BJ (cell line): ENCODE data around the gene RAD23A. TPM values are rescaled to one million over a fixed set of nuclear protein-coding genes. Genes with fewer than 3 reads are reported as not detected.
"Not testable (repeated sequence)": the region's sequence is repeated elsewhere in the genome, so short reads cannot be mapped to it uniquely, and the experiment has no call there.

Experiments used
- CTCF ChIA-PET: fragments of 350-600 bp; formaldehyde crosslinking; extraction: SDS; loops from one replicate; lab custom pipeline; 2021; ENCODE audit warnings: antibody characterized with exemption, inconsistent platforms; lab: Yijun Ruan, JAX
- POLR2A ChIA-PET: fragments of 300-600 bp; sonication (Branson Sonifier 250); formaldehyde crosslinking; extraction: SDS; loops from one replicate; lab custom pipeline; 2021; ENCODE audit warnings: antibody characterized with exemption; lab: Charles Lee
- DNase-seq: peaks from one replicate; pipeline ENCODE4 v3.0.0-alpha.2; 2011; ENCODE audit warnings: low read depth
- H3K27me3 ChIP-seq: 2 replicates; pipeline ENCODE4 v1.6.0; 2011; ENCODE audit warnings: low read length; ENCODE audit not compliant: control insufficient read depth, insufficient read depth
- H3K36me3 ChIP-seq: 2 replicates; pipeline ENCODE4 v1.5.1; 2011; ENCODE audit warnings: low read length; ENCODE audit not compliant: control insufficient read depth, insufficient read depth
- H3K4me3 ChIP-seq: 2 replicates; pipeline ENCODE4 v1.5.1; 2011; ENCODE audit warnings: low read depth, mild to moderate bottlenecking, control low read depth, low read length
- CTCF ChIP-seq: IDR thresholded peaks from 2 replicates; pipeline ENCODE4 v1.5.1; 2011; ENCODE audit warnings: low read depth, mild to moderate bottlenecking, control low read depth, inconsistent platforms, low read length, moderate library complexity; ENCODE audit not compliant: insufficient read depth
- polyA plus RNA-seq: library from polyadenylated mRNA; depleted of rRNA; stranded (reverse); fragments of >200 nt; gene quantifications from 2 replicates; pipeline ENCODE4 v1.2.3, GENCODE V29; 2011

Gene RAD23A
- polyA plus RNA-seq, 1 experiment: 75.1 TPM

GRCh38 chr19:12913011-12913561 lies 32.6 kb upstream of the RAD23A start:
- Histone ChIP-seq H3K36me3 (no peaks in the 10 kb centered on the region), H3K4me3 (no peak overlapping the region), H3K27me3 (no peaks in the 10 kb centered on the region)
- CTCF ChIA-PET: interaction anchor here (0.9 to 1.3 kb wide), 3 partner anchors 52 to 154 kb away, joined by 3 to 5 read pairs (median 3); no protein-coding TSS in a partner anchor
- POLR2A ChIA-PET: interaction anchor here (0.6 kb wide), 1 partner anchor 15 kb away, joined by 3 read pairs; no protein-coding TSS in a partner anchor
- no peak for TF ChIP-seq CTCF
- no peak for DNase-seq

DNA sequence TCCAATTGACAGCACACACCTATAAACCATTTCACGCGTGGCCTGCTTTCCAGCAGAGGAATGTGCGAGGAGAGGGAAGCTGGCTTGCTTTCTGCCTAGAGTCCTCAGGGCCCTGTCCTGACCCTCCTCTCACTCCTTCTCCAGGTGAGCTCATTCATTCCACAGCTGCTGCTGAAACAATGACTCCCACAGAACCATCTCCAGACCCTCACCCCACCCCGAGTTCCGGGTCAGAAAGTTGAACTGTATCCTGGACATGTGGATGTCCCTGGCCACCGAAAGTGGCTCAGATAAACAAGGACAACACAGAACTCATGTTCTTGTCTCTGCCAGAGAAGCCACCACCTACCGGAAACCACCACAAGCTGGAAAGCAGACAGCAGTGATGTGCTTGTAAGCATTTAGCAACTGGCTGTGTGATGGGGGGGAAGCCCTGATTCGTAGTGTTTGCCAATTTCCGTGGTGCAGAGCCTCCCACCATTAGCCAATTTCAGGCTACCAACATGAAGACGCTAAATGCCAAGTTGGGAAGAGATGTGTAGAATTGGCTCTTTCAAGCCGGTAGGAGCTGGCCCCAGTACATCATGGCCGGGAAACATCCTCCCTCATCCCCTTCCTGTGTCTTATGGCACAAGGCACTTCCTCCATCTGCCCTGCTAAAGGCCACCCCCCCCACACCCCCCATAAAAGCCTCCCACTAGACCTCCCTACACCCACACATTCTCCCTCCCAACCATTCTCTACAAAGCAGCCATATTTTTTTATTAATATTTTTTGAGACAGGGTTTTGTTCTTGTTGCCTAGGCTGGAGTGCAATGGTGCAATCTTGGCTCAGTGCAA lies 31.6 kb upstream of the RAD23A start:
- Histone ChIP-seq H3K27me3 (no peaks in the 10 kb centered on the region), H3K36me3 (no peaks in the 10 kb centered on the region), H3K4me3 (no peak overlapping the region)
- CTCF ChIA-PET: interaction anchor here (1.2 to 1.3 kb wide), 2 partner anchors 51 to 66 kb away, joined by 3 to 5 read pairs; no protein-coding TSS in a partner anchor
- TF ChIP-seq CTCF: no peak
- no peak for DNase-seq
- POLR2A ChIA-PET: no interaction called here

GRCh38 chr19:12915860-12916259 lies 29.8 kb upstream of the RAD23A start:
- H3K36me3 ChIP-seq, CTCF ChIA-PET, POLR2A ChIA-PET, H3K4me3 ChIP-seq, DNase-seq, H3K27me3 ChIP-seq: not testable (repeated sequence)

DNA sequence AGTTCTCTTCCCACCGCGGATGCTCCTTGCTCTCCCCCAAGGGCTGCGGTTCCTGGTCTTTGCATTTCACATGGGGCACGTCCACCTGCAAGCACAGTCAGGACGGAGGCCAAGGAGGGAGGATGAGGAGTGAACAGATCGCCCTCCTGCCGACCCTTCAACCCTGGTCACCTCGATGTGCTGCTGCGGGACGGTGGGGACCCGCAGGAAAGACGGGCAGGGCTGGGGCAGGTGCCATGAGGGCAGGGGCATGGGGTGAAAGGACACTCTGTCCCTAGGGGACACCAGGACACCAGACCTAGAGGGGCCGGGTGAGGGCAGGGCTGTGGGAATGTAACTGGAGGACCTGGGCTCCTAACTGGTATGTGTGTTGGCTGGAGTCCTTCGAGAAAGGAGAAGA lies 27.4 kb upstream of the RAD23A start:
- ChIA-PET CTCF (interaction anchor here (1.1 to 1.3 kb wide), 2 partner anchors 8 to 10 kb away, joined by 3 read pairs; no protein-coding TSS in a partner anchor), POLR2A (no interaction called here)
- no peak for TF ChIP-seq CTCF
- Histone ChIP-seq H3K27me3 (no peaks in the 10 kb centered on the region), H3K36me3 (peaks cover 10% of the 10 kb centered on the region), H3K4me3 (no peak overlapping the region)
- no peak for DNase-seq

GRCh38 chr19:12921047-12921446 lies 24.6 kb upstream of the RAD23A start:
- no peak overlapping the region for H3K4me3 ChIP-seq
- H3K36me3 ChIP-seq: peaks cover 24% of the 10 kb centered on the region
- TF ChIP-seq CTCF: no peak
- DNase-seq: no peak
- no peaks in the 10 kb centered on the region for H3K27me3 ChIP-seq
- ChIA-PET POLR2A (no interaction called here), CTCF (interaction anchor here (0.6 to 1.5 kb wide), 3 partner anchors 11 to 188 kb away, joined by 3 to 5 read pairs (median 3); no protein-coding TSS in a partner anchor)
